ENCODE results near the gene F13A1. TPM values are rescaled to one million over a fixed set of nuclear protein-coding genes. Genes with fewer than 3 reads are reported as not detected.
A peak's percentile ranks its signal among the peaks of the same experiment; 100 is the strongest.

The F13A1 gene
- total RNA-seq, 1 donor, result not detected

DNA sequence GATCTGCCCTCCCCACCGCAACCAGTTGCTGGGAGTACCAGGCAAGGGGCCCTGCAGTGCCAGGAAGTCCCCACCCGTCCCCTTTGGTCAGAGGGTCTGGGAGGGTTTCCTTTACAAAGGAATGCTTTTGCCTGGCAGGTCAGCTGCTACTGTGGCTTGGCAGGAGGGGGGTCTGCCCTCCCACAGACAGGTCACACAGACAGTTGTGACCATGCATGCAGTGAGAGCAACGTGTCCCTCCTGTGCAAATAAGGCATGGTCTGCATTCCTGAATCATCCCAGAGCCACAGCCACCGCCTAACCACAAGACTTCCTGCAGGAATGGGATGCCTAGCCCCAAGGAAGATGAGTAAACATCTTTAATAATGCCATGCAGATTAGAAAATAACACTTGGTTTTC is 439 bp upstream of the F13A1 start:
- no peak overlapping the region for H3K4me3 ChIP-seq (ENCODE audit: low read depth, low read length)
- no peak for DNase-seq (ENCODE audit: low read depth)
- TF ChIP-seq, protein P1, sequence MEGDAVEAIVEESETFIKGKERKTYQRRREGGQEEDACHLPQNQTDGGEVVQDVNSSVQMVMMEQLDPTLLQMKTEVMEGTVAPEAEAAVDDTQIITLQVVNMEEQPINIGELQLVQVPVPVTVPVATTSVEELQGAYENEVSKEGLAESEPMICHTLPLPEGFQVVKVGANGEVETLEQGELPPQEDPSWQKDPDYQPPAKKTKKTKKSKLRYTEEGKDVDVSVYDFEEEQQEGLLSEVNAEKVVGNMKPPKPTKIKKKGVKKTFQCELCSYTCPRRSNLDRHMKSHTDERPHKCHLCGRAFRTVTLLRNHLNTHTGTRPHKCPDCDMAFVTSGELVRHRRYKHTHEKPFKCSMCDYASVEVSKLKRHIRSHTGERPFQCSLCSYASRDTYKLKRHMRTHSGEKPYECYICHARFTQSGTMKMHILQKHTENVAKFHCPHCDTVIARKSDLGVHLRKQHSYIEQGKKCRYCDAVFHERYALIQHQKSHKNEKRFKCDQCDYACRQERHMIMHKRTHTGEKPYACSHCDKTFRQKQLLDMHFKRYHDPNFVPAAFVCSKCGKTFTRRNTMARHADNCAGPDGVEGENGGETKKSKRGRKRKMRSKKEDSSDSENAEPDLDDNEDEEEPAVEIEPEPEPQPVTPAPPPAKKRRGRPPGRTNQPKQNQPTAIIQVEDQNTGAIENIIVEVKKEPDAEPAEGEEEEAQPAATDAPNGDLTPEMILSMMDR (IDR thresholded peaks at IDR 0.05; ENCODE audit: insufficient read depth, low read length), result no peak

DNA sequence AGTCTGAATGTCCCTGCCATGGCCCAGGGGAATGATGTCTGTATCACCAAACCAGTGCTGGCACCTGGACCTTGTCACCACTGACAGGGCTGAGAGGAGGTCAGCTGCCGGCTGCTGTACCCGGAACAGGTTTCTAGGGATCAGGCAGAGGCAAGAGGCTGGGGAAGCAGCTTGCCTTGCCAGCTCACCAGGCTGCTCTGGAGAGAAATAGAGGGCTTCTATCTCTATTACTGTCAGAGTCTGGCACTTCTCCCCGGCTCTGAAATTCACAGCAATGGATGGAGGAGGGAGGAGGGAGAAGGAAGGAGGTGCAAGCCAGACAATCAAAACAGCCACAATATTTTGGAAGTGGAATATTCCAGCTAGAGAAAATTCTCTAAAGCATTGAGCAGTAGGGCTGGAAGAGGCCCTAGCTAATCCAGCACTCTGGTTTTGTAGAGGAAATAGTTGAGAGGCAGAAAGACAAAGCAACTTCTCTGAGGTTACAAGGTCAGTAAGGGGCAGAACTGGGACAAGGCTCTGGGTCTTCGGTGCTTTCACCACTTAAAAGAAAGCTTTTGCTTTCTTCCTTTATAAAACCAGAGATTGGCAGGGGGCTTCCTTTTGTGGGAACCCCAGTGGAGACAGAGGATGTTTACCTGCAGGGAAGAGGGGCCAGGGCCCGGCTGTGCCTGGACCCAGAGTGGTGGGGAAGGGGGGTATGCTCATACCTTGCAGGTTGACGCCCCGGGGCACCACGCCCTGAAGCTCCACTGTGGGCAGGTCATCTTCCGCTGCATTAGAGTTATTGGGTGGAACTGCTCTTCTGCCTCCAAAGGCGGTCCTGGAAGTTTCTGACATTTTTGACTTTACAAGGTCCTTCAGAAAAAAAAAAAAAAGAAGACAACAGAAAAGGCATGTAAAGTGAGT is 2.4 kb downstream of the F13A1 start:
- no peak for DNase-seq (ENCODE audit: low read depth)
- TF ChIP-seq, protein P1 (IDR thresholded peaks at IDR 0.05; ENCODE audit: insufficient read depth, low read length), result no peak
- no peak overlapping the region for H3K4me3 ChIP-seq (ENCODE audit: low read depth, low read length)

DNA sequence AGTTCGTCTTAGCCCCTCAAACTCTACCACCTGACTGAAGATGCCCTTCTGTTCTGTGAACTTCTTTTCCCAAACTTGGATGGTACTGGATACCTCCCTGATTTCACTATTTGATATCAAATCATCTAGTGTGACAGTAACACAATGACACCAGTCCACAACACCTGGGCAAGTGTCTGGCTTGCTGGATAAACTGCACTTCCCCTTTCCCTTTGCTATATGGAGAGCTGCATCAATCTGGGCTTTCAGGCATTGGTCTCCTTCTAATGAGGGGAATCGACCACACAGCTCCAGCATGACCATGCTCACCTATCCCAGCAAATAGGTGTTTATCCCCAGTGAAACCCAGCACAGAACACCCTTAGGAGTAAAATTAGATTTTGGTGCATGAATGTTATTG is 3.1 kb downstream of the F13A1 start:
- no peak overlapping the region for H3K4me3 ChIP-seq (ENCODE audit: low read depth, low read length)
- TF ChIP-seq, protein P1 (IDR thresholded peaks at IDR 0.05; ENCODE audit: insufficient read depth, low read length), result no peak
- no peak for DNase-seq (ENCODE audit: low read depth)

DNA sequence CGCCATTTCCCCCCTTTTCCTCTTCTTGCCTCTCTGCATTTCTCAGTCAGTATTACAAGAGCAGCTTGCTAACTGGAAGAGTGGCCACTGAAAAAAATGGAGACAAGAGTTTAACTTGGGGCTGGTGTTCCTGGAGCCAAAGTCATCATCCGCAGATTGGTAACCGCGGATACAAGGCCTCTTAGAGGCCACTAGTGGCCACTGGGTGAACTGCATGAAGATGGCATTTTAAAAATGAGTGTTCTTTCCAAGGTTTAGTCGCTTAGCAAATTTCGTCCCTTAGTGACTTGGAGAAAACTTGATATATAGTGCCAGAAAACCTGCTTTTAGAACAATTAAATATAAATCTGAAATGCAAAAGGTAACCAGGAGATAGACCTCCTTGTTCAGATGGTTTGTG is 4.8 kb downstream of the F13A1 start:
- TF ChIP-seq, protein P1 (IDR thresholded peaks at IDR 0.05; ENCODE audit: insufficient read depth, low read length), result peak; percentile 81

DNA sequence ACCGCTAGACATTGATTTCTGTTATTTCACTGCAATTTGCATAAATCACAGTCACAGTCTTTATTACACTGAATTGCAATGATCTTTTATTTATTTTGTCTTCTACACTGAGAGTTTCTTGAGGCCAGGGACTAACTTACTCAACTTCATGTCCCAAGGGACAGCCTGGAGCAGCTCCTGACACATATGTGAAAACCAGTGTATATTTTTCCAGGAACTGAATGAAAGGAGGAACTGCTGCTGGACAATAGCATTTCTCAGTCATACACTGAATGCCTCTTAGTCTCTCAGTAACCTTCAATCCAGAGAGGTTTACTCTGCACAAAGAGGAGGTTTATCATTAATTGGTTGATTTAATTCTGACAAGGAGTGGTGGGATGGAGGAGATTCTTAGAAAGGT is 5.9 kb downstream of the F13A1 start:
- TF ChIP-seq, protein P1 (IDR thresholded peaks at IDR 0.05; ENCODE audit: insufficient read depth, low read length), result no peak
- no peak for DNase-seq (ENCODE audit: low read depth)
- no peak overlapping the region for H3K4me3 ChIP-seq (ENCODE audit: low read depth, low read length)

More for the DNA sequence above, 4.8 kb downstream of the F13A1 start:
- peak; percentile 42 for DNase-seq (ENCODE audit: low read depth)
- H3K4me3 ChIP-seq (ENCODE audit: low read depth, low read length), result no peak overlapping the region

DNA sequence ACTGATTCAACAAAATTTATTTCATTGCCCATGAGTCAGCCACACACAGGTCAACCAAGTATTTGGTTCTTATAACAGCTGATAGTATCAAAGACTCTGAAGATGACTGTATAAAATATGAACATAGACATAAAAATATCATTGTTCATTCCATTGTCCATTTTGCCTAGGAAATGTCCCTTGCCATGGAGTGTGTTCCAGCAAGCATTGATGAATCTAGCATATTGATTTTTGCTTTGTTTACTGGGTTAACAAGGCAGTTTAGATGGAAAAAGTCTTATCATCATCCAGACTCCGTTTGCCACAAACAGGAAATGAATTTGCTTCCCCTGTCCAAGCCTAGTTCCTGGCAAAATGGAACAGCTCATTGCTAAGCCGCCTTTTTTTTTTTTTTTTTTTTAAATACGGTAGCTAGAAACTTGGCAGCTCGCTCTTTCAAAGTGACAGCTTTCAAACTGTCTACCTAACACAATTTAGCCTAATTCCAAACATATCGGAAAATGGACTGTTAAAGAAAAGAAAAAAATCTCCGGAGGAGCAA is 7.5 kb downstream of the F13A1 start:
- TF ChIP-seq, protein P1 (IDR thresholded peaks at IDR 0.05; ENCODE audit: insufficient read depth, low read length), result no peak
- no peak for DNase-seq (ENCODE audit: low read depth)
- H3K4me3 ChIP-seq (ENCODE audit: low read depth, low read length), result no peak overlapping the region

Data from fibroblast of the aortic adventitia (primary cell).